HUES48 (cell line): Measurements from ENCODE around the gene TCIRG1.
A peak's percentile ranks its signal among the peaks of the same experiment; 100 is the strongest.

Source experiments
- H3K27ac ChIP-seq: one replicate; pipeline ENCODE4 v1.7.0; 2013; ENCODE audit warnings: low read depth, low read length, inconsistent platforms
- H3K27me3 ChIP-seq: 2 replicates; pipeline ENCODE4 v1.6.1; 2013; ENCODE audit warnings: mild to moderate bottlenecking, low read length; ENCODE audit not compliant: control insufficient read depth, insufficient read depth
- H3K36me3 ChIP-seq: 2 replicates; pipeline ENCODE4 v1.6.1; 2013; ENCODE audit warnings: low read length; ENCODE audit not compliant: control insufficient read depth, insufficient read depth
- H3K4me1 ChIP-seq: 2 replicates; pipeline ENCODE4 v1.6.1; 2013; ENCODE audit warnings: mild to moderate bottlenecking, low read length; ENCODE audit not compliant: control insufficient read depth, insufficient read depth
- H3K4me3 ChIP-seq: 2 replicates; pipeline ENCODE4 v1.5.1; 2013; ENCODE audit warnings: mild to moderate bottlenecking, low read depth, low read length
- H3K9ac ChIP-seq: 2 replicates; pipeline ENCODE4 v1.6.1; 2013; ENCODE audit warnings: mild to moderate bottlenecking, low read depth, low read length, moderate library complexity
- H3K9me3 ChIP-seq: 2 replicates; pipeline ENCODE4 v1.6.1; 2013; ENCODE audit warnings: low read length; ENCODE audit not compliant: control insufficient read depth, insufficient read depth

The TCIRG1 gene

DNA sequence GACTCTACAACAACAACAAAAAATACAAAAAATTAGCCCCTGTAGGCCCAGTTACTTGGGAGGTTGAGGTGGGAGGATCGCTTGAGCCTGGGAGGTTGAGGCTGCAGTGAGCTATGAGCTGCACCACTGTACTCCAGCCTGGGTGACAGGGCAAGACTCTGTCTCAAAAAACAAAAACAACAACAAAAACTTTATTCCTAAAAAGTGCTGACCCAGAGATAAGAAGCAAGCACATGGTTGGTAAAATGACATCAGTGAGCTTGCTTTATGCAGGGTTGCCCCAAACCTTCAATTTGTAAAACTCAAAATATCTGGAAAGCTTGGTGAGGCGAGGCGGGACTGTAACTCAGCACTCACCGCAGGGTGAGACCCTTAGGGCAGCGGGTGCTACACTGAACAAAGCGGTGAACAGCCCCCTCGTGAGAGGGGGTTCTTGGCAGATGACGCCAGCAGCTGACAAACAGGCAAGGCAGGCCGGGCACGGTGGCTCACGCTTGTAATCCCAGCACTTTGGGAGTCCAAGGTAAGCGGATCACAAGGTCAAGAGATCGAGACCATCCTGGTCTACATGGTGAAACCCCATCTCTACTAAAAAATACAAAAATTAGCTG lies 3.5 kb upstream of the TCIRG1 start:
- H3K9me3 ChIP-seq, result no peaks in the 10 kb centered on the region
- H3K9ac ChIP-seq, result no peak overlapping the region
- peaks cover 17% of the 10 kb centered on the region; the same call in 1 of the 2 replicates for H3K4me1 ChIP-seq
- peaks cover 31% of the 10 kb centered on the region for H3K36me3 ChIP-seq
- H3K27ac ChIP-seq, result no peak overlapping the region
- no peaks in the 10 kb centered on the region for H3K27me3 ChIP-seq
- no peak overlapping the region for H3K4me3 ChIP-seq

DNA sequence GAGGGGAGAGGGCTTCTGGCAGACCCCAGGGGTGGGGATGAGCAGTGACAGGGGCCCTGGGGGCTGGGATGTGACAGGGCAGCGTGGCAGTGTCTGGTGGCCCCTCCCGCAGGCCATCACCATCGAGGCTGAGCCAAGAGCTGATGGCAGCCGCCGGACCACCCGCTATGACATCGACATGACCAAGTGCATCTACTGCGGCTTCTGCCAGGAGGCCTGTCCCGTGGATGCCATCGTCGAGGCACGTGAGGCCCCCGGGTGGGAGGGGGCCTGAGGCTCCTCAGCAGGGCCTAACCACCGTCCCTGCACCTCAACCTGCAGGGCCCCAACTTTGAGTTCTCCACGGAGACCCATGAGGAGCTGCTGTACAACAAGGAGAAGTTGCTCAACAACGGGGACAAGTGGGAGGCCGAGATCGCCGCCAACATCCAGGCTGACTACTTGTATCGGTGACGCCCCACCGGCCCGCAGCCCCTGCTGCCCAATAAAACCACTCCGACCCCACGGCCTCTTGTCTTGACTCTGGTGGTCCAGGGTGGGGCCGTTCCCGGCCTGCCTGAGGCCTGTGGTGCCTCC lies 2.6 kb upstream of the TCIRG1 start:
- Histone ChIP-seq H3K4me1 (peaks cover 17% of the 10 kb centered on the region; the same call in 1 of the 2 replicates), H3K9ac (no peak overlapping the region), H3K36me3 (peaks cover 31% of the 10 kb centered on the region), H3K27ac (no peak overlapping the region), H3K4me3 (no peak overlapping the region), H3K27me3 (no peaks in the 10 kb centered on the region), H3K9me3 (no peaks in the 10 kb centered on the region)

DNA sequence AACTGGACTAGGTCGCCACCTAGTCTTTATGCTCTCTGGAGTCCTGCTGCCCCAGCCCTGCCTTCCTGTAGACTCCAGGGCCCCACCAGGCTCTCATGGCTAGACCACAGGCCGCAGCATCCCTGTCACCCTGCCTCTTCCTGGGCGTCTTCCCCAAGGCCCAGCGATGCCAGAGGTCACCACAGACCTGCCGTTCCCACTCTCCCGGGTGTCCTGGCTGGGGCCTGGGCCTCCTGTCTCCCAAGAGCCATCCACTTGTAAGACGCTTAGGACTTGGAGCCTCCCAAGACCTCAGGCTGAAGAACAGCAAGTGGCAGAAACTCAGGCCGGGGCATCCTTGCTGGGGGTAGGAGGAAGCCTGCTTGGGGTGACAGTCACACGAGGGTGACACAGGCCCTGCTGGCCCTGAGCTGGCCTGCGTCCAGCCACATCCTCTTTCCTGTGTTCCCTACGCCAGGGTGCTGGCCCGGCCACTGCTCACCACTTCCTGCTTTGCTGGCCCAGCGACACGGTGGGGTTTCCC lies 2.0 kb upstream of the TCIRG1 start:
- Histone ChIP-seq H3K9me3 (no peaks in the 10 kb centered on the region), H3K36me3 (peaks cover 31% of the 10 kb centered on the region), H3K4me3 (no peak overlapping the region), H3K4me1 (peaks cover 17% of the 10 kb centered on the region; the same call in 1 of the 2 replicates), H3K27ac (no peak overlapping the region), H3K9ac (no peak overlapping the region), H3K27me3 (no peaks in the 10 kb centered on the region)

DNA sequence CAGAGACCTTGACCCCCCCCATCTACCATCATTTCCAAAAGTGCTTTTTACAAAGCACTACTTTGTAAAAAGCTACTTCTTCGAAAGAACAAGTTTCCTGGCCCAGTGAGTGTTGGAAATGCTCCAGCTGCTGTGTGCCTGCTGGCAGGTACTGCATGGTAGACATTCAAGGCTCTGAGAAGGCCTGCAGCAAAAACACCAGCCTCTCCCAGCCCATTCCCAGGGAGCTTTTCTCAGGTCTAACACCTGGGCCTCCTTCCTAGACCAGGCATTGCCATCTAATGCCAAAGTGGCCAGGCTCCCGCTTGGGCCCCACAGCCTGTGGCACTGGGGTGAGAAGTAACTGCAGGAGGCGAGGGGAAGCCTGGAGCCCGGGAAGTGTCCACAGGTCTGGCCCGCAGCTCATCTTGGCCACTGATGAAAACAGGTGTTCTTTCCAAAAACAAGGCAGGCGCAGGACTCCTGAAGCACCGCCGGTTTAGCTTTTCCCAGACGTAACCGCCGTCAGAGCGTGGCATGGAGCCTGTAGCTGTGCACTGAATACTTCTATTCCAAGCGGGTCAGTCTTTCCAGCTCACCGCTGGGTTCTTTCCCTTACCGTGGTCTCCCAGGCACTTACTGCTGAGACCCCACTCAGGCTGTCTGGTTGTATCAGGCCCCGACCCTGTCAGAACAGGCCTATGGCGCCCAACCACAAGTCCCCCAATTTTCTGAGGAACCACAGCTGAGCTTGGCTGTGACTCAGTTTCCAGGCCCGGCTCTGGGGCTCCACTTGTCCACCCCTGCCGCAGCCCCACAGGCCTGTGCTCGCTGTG lies 1.2 kb upstream of the TCIRG1 start:
- Histone ChIP-seq H3K9ac (no peak overlapping the region), H3K27me3 (no peaks in the 10 kb centered on the region), H3K4me1 (peaks cover 17% of the 10 kb centered on the region; the same call in 1 of the 2 replicates), H3K9me3 (no peaks in the 10 kb centered on the region), H3K27ac (no peak overlapping the region), H3K36me3 (peaks cover 23% of the 10 kb centered on the region), H3K4me3 (no peak overlapping the region)

DNA sequence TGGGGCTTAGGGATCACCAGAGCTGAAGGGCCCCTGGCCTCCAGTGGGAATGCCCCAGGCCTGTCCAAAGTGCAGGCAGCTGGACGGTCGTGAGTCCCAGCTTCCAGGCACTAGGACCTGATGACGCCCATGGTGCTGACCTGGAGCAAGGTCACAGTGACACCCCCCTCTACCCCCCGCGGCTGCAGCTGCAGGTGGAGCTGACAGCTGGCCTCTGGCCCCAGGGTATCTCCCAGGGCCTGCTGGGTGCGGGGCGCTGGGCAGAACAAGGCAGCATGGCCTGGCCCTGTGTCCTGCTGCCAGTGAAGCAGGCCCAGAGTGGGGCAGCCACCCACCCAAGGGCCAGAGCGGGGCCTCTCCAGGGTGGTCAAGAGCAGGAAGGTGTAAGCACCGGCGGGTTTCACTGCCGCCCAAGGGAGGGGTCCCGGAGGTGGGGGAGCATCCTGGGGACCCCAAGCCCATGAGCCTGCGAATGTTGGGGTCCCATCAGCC lies 553 bp upstream of the TCIRG1 start:
- peaks cover 16% of the 10 kb centered on the region for H3K36me3 ChIP-seq
- peaks cover 17% of the 10 kb centered on the region; the same call in 1 of the 2 replicates for H3K4me1 ChIP-seq
- H3K9me3 ChIP-seq, result no peaks in the 10 kb centered on the region
- peak overlapping the region; percentile 60; the same call in 1 of the 2 replicates for H3K4me3 ChIP-seq
- peak overlapping the region; percentile 58 for H3K9ac ChIP-seq
- no peaks in the 10 kb centered on the region for H3K27me3 ChIP-seq
- peak overlapping the region; percentile 57 for H3K27ac ChIP-seq

DNA sequence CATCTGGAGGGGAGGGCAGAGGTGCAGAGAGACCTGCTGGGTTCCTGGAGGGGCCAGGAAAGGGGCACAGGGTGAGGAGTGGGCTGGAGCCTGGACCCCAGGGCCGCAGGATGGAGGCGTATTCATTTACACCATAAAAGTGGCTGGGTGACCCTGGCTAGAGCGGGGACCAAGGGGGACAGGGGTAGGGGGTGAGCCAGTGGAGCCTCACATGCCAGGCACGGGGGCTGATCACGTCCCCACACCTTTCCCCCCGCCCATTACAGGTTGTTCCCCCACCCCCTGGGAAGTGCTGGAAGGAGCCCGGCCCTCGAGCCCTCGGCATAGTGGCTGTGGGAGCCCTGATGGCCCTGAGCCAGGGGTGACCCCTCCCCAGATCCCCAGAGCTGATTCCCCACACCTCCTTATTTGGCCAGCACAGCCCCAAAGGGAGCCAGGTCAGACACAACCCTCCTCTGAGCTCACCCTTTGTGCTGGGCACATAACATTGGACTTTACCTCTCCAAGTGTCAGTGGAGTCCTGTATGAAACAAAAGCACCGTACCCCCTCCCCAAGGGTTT lies 781 bp downstream of the TCIRG1 start:
- peak overlapping the region; percentile 74 for H3K27ac ChIP-seq
- peaks cover 21% of the 10 kb centered on the region; the same call in 1 of the 2 replicates for H3K4me1 ChIP-seq

DNA sequence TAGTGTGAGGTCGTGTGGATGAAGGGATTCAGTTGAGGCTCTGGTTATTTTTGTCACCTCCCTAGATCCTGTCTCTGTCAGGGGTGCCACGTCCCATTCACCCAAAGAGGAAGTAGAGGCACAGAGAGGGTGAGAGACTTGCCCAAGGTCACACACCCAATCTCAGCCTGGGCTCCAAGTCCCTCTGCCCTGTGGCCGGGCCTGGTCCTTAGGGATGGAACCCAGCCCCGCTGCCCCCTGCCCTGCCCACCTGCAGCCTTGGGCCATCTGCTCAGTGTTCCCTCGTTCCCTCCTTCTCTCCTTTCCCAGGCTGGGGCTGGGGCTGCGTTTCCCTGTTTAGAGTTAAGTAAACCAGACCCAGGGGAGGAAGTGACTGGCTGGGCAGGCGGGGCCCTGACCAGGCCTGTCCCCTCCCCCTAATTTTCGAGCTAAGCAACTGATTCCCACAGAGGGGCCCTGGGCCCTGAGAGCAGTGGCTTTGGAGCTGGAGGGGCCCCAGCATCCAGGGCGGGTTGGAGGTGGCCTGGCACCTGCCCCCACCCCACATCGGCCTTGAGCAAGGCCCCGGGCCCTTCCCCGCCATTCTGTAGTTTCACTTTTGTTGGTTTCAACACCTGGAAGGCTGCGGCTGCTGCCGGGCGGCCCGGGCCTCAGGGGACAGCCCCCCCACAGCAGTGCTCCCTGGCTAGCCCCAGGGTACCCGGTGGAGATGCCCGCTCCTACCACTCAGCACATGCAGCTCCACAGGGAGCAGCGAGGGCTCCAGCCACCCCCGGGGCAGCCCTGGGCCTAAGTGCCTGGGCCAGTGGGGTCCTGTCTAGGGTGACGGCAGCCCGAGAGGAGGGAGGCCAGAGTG lies 1.5 kb downstream of the TCIRG1 start:
- no peak overlapping the region for H3K9ac ChIP-seq
- no peaks in the 10 kb centered on the region for H3K36me3 ChIP-seq
- no peak overlapping the region for H3K4me3 ChIP-seq
- H3K27me3 ChIP-seq, result no peaks in the 10 kb centered on the region
- peaks cover 21% of the 10 kb centered on the region; the same call in 1 of the 2 replicates for H3K4me1 ChIP-seq
- H3K27ac ChIP-seq, result peak overlapping the region; percentile 74
- no peaks in the 10 kb centered on the region for H3K9me3 ChIP-seq

More for the DNA sequence above, 781 bp downstream of the TCIRG1 start:
- H3K4me3 ChIP-seq, result peak overlapping the region; percentile 60
- H3K27me3 ChIP-seq, result no peaks in the 10 kb centered on the region
- peaks cover 6% of the 10 kb centered on the region for H3K36me3 ChIP-seq
- no peaks in the 10 kb centered on the region for H3K9me3 ChIP-seq
- H3K9ac ChIP-seq, result no peak overlapping the region

DNA sequence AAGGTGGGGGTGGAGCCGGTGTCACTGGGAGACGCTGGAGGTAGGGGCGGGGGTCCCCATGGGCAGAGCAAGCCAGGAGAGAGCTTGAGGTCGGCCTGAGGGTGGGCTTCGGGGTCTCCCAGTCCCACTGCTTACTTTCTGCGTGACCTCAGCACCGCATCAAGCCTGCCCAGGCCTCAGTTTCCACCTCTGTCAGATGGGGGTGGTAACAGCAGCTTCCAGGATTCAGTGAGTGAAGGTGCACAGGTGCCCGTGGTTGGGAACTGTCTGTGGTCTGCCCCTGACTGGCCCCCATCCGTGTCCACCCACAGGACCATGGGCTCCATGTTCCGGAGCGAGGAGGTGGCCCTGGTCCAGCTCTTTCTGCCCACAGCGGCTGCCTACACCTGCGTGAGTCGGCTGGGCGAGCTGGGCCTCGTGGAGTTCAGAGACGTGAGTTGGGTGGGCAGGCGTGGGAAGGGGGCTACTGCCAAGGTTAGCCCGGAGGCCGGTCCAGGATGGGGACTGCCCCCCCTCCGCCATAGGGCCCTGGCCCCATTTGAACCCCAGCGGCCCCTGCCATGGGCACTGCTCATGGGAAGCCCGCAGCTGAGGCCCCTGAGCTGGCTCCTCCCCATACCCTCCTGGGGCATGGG lies 2.2 kb downstream of the TCIRG1 start:
- H3K9ac ChIP-seq, result no peak overlapping the region
- H3K36me3 ChIP-seq, result no peaks in the 10 kb centered on the region
- H3K4me1 ChIP-seq, result peaks cover 21% of the 10 kb centered on the region; the same call in 1 of the 2 replicates
- H3K27ac ChIP-seq, result peak overlapping the region; percentile 74
- no peaks in the 10 kb centered on the region for H3K9me3 ChIP-seq
- H3K27me3 ChIP-seq, result no peaks in the 10 kb centered on the region
- H3K4me3 ChIP-seq, result no peak overlapping the region

DNA sequence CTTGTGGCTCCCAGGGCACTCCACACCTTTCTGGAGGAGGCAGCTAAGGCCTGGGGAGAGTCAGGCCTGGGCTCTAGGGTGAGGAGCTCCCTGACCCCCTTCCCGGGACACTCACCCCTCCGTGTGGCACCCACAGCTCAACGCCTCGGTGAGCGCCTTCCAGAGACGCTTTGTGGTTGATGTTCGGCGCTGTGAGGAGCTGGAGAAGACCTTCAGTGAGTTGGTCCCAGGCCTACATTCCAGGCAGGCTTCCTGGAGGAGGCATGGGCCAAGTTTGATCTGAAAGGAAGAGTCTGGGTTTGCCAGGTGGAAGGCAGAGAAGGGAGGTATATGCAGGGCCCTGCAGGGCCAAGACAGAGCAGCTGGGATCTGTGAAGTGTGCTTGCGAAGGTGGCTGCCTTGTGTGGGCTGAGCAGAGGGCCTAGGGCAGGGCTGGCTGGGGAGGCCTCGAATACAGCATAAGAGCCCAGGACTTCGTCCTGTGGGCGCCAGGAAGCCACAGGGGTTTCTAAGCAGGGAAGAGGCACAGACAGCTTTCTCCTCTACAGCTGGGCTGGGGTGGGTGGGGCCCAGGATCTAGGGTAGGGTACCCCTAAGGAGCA lies 2.9 kb downstream of the TCIRG1 start:
- H3K27ac ChIP-seq, result no peak overlapping the region

More for the DNA sequence above, 2.9 kb downstream of the TCIRG1 start:
- Histone ChIP-seq H3K4me1 (peaks cover 21% of the 10 kb centered on the region; the same call in 1 of the 2 replicates), H3K36me3 (no peaks in the 10 kb centered on the region), H3K9ac (no peak overlapping the region), H3K9me3 (no peaks in the 10 kb centered on the region), H3K4me3 (no peak overlapping the region), H3K27me3 (no peaks in the 10 kb centered on the region)
